HG03342 (cell line): Measurements from ENCODE around the gene PSMA8.
"Not testable (repeated sequence)": the region's sequence is repeated elsewhere in the genome, so short reads cannot be mapped to it uniquely, and the experiment has no call there.

Source experiments
- ATAC-seq: cut with Tn5 transposase; IDR thresholded peaks from one replicate; pipeline ENCODE4 v1.9.1; 2021; ENCODE audit warnings: mild to moderate bottlenecking, moderate library complexity; ENCODE audit not compliant: unreplicated experiment

The PSMA8 gene

GRCh38 chr18:26228562-26229260 is 95.0 kb downstream of the PSMA8 start:
- ATAC-seq: no peak

GRCh38 chr18:26230497-26230896 is 96.8 kb downstream of the PSMA8 start:
- no peak for ATAC-seq

DNA sequence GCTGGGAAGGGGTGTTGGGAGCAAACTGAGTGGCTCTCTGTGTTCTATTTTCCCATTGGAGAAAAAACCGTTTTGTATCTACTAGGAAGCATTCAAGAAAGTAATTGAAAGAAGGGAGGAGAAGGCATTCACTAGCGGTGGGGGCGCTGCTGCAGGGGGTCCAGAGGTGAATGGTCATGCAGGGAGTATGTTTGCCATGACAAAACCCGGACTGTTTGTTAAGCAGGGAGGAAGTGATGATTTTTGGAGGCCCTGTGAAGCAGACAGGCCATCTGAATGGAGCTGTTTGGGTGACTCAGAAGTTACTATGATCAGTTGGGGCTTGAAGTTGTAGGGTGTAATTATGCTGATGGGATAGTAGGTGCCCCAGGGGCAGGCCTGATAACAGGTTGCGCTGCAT is 99.5 kb downstream of the PSMA8 start:
- ATAC-seq: no peak

- not testable (repeated sequence) for ATAC-seq
Observed at GRCh38 chr18:26237363-26237762, 103.7 kb downstream of the PSMA8 start.

DNA sequence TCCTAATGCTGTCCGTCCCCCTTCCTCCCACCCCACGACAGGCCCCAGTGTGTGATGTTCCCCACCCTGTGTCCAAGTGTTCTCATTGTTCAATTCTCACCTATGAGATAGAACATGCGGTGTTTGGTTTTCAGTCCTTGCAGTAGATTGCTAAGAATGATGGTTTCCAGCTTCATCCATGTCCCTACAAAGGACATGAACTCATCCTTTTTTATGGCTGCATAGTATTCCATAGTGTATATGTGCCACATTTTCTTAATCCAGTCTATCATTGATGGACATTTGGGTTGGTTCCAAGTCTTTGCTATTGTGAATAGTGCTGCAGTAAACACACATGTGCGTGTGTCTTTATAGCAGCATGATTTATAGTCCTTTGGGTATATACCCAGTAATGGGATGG is 105.0 kb downstream of the PSMA8 start:
- ATAC-seq: not testable (repeated sequence)

- not testable (repeated sequence) for ATAC-seq
Observed at GRCh38 chr18:26242392-26242791, 108.7 kb downstream of the PSMA8 start.
